ENCODE data around the gene CNTRL.
"Not testable (repeated sequence)": the region's sequence is repeated elsewhere in the genome, so short reads cannot be mapped to it uniquely, and the experiment has no call there.

CNTRL gene

DNA sequence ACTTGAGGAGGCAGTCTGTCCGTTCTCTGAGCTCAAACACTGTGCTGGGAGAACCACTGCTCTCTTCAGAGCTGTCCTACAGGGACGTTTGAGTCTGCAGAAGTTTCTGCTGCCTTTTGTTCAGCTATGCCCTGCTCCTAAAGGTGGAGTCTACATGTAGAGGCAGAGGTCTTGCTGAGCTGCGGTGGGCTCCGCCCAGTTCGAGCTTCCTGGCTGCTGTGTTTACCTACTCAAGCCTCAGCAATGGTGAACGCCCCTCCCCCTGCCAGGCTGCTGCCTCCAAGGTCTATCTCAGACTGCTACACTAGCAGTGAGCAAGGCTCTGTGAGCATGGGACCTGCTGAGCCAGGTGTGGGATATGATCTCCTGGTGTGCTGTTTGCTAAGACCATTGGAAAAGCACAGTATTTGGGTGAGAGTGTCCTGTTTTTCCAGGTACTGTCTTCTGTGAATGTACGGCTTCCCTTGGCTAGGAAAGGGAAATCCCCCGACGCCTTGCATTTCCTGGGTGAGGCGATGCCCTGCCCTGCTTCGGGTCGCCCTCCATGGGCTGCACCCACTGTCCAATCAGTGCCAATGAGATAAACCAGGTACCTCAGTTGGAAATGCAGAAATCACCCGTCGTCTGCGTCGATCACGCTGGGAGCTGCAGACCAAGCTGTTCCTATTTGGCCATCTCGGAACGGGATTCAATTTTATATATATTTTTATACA is 58.5 kb downstream of the CNTRL start:
- no peak for DNase-seq (ENCODE audit: low read depth)

DNA sequence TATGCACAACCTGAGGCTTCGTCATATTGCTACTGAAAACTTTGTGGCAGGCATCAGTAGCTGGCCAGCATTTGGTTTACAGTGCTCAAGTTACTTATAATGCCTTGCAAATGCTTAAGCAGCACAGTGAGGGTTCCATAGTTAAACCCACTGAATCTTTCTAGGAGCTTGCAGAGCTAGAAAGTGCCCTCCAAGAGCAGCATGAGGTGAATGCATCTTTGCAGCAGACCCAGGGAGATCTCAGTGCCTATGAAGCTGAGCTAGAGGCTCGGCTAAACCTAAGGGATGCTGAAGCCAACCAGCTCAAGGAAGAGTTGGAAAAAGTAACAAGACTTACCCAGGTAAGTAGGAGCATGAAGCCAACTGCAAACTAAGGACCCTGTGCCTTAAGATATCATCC is 60.9 kb downstream of the CNTRL start:
- DNase-seq (ENCODE audit: low read depth), result no peak

DNA sequence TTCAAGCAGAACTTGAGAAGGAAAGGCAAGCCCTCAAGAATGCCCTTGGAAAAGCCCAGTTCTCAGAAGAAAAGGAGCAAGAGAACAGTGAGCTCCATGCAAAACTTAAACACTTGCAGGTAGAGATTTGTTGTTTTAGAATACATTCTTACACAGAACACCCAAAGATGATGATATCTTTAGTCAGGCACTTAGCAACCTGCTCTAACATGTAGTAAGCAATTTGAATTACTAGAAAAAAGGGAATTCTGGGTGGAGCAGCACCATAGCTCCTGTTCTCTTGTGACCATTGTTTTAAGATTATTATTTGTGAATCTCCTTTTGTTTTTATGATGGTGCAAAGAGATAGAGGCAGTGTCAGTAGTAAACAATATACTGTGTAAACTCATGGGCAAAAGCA is 63.8 kb downstream of the CNTRL start:
- no peak for DNase-seq (ENCODE audit: low read depth)

DNA sequence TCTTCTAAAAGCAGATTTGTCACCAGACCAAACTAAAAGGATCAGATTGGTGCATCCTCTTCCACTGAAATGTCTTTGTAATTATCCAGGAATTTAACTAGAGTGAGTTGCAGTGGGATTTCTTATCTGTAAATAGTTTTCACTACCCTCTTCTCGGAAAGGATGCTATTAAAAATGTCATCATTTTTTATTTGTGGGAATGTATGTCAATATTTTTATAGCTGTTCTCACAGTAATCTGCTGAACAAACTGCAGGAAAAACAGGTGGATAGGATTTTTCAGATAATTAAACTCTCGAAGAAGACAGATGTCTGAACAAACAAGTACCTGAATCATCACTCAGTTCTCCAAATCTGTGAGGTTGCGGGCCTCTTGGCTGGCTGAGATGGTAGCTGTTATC is 64.2 kb downstream of the CNTRL start:
- no peak for DNase-seq (ENCODE audit: low read depth)

DNA sequence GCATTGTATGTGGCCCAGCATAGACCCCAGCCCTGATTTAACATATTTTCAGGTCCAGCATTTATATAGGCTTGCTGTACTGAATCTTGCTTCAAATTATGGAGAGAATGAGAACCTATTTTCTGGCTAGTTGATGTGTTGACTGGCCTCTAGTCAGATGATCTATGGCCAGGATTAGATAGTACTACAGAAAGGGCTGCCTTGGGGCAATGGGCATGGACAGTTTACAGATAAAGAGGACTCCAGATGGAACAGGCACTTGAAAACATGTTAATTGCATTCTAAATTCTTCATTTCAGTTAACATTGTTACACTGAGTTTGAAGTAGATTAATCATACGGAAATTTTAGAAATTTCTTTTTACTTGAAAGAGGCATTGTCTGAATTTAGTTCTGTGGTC is 65.4 kb downstream of the CNTRL start:
- DNase-seq (ENCODE audit: low read depth), result no peak

DNA sequence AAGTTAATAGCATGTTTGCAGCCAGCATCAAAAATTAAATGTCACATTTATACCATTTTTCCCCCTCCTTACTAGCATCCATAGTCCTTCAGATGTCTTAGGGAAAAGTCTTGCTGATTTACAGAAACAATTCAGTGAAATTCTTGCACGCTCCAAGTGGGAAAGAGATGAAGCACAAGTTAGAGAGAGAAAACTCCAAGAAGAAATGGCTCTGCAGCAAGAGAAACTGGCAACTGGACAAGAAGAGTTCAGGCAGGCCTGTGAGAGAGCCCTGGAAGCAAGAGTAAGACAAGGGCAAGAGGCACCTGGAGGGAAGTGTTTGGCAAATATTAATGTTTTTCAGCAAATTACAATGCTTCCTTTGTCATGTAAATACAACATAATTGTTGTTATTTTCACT is 66.6 kb downstream of the CNTRL start:
- DNase-seq (ENCODE audit: low read depth), result no peak

DNA sequence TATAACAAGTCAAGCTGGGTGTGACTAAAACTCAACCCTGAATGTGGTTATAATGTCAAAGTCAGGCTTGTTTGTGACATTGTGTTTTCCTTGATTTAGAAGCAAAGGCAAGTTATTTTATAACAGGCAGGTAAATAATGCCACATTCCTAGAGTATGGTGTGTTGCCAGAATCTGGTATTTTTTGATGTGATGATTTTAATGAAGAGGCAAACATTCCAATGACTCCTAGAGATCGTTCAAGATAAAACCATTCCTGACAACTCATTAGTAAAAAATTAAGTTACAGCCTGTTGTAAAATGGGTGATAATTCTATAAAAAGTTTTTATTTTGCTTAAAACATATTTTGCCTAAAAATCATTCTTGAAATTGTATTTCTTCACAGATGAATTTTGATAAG is 67.0 kb downstream of the CNTRL start:
- DNase-seq (ENCODE audit: low read depth), result no peak

DNA sequence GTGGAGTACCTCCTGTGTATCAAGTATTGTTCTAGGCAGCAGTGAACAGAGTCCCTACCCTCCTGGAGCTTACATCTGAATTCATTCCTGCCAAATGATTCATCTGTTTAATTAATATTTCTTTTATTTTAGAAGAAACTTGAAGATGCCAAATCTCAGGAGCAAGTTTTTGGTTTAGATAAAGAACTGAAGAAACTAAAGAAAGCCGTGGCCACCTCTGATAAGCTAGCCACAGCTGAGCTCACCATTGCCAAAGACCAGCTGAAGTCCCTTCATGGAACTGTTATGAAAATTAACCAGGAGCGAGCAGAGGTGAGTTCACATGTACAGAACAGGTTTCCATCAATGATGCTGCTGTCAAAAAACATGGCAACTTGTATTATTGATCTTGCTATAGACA is 69.0 kb downstream of the CNTRL start:
- no peak for DNase-seq (ENCODE audit: low read depth)

DNA sequence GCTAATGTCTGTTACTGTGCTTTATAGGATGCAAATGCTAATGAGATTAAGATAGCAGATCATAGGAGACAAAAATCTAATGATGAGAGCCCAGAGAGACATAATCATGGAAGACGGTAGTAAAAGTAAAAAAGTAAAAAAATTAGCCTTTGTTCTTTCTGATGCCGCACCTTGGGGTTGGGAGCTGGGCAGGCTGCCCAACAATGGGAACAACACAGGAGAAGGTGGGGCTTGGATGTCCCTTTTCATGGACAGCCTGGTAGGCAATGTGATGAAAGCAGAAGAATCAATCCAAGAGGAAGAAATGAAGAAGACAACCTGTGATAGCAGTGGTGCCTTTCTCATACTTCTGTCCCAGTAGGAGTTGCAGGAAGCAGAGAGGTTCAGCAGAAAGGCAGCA is 69.7 kb downstream of the CNTRL start:
- DNase-seq (ENCODE audit: low read depth), result no peak

DNA sequence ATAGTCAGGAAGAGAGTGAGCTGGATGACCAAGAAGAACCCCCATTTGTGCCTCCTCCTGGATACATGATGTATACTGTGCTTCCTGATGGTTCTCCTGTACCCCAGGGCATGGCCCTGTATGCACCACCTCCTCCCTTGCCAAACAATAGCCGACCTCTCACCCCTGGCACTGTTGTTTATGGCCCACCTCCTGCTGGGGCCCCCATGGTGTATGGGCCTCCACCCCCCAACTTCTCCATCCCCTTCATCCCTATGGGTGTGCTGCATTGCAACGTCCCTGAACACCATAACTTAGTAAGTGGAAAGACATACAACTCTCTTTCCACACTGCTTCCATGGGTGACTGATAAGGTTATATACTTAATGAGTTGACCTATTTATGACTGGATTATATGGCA is 75.4 kb downstream of the CNTRL start:
- DNase-seq (ENCODE audit: low read depth), result no peak

DNA sequence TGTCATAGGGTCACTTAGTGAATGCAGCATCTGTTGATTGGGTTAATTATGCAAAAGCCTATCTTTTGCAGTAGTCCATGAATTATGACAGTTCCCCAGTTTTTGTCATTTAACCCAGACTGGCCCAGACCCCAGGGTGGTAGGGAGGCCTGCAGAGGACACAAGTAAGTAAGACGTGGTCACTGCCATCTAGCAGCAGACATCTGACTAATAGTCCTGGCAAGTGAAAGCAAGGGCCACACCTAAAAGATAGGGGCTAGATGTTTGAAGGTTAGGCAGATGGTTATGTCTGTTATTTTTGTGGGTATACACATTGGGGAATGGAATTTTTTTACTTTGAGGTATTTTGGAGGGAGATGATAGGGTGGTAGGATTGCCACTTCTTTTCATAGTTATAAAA is 78.9 kb downstream of the CNTRL start:
- DNase-seq (ENCODE audit: low read depth), result no peak

DNA sequence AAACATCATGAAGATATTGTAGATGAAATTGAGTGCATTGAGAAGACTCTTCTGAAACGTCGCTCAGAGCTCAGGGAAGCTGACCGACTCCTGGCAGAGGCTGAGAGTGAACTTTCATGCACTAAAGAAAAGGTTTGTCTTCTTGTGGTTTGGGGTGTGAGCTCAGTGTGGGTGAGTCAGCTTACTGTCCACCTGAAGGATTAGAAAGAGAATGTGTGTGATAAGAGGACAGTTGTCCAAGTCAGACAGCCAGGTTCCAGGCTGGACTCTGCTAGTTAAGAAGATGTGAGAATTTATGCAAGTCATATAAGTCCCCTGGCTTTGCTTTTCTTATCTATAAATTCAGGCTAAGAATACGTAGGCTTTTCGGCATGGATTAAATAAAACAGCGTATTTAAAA is 80.0 kb downstream of the CNTRL start:
- DNase-seq (ENCODE audit: low read depth), result no peak

DNA sequence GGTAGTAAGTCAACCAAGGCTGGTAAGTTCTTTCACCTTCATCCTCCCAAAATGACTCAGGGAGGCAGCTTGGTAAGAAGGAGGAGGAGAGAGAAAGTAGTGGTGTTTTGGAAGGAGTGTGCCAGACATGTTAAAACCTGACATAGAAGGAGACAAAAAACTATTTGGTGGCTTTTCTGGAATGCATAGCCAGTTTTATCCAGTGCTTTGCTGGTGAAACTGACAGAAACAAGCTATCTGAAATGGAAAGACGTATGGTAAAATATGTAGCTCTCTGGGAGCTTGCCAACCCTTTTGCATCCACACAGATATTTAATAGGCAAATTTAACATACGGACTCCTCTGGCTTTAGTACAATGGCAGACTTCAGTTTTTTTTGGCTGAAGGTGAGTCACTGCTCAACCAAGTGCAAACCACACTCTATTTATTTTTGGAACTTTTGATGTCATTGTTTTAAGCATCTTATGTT is 81.5 kb downstream of the CNTRL start:
- DNase-seq (ENCODE audit: low read depth), result peak; percentile 26

DNA sequence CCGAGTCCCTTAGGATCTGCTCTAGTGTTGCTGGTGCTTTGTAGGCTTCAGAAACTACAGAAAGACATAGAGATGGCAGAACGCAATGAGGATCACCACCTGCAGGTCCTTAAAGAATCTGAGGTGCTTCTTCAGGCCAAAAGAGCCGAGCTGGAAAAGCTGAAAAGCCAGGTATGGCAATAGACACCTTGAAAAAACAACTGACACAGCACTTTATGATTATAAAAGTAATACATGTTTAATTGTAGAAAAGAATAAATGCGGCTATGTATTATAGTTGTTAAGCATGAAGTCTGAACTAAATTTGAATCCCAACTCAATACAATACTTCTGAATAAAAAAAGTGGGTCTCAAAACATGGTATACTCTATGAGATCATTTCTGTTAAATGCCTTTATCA is 83.2 kb downstream of the CNTRL start:
- no peak for DNase-seq (ENCODE audit: low read depth)

DNA sequence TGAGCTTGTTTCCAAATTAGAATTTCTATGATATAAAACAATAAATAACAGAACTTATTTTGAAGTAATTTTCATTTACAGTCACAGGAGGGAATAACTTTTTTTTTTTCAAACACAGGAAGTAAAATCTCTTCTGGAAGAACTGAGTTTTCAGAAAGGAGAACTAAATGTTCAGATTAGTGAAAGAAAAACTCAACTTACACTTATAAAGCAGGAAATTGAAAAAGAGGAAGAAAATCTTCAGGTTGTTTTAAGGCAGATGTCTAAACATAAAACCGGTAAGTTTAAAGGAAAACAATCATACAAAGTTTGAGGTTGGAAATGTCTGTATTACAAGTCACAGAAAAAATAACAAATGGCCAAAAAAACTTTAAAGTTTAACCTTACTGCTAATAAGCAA is 85.3 kb downstream of the CNTRL start:
- DNase-seq (ENCODE audit: low read depth), result no peak

DNA sequence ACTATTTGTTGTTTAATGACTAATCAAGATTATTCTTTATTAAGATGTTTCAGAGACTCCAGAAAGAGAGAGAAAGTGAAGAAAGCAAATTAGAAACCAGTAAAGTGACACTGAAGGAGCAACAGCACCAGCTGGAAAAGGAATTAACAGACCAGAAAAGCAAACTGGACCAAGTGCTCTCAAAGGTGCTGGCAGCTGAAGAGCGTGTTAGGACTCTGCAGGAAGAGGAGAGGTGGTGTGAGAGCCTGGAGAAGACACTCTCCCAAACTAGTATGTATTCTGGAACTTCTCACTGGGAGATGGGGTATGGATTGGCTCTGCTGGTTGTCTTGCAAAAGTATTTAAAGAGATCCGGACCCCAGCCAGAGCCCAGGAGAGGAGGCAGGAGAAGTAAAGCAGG is 93.3 kb downstream of the CNTRL start:
- no peak for DNase-seq (ENCODE audit: low read depth)

DNA sequence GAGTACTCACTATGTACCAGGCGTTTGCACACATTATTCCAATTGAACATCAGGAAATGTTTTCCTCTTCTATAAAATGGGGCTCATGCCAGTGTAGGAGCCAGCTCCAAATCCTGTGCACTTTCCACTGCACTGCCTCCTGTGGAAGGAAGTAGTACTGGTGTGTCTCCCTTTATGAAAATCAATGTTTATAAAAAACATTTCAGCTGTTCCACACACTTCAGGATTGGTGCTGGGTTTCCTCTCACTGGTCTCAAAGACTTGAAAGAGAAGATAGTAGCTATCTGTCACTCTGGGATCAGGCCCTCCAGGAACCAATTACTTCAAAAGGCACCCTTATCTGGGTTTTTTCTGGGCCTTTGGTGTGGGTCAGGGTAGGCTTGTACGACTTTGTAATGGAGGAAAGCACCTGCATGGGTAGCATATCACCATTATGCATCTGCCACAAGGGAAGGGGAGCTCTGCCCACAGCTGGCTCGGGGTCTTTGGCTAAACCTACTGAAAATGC is 94.4 kb downstream of the CNTRL start:
- DNase-seq (ENCODE audit: low read depth), result no peak

DNA sequence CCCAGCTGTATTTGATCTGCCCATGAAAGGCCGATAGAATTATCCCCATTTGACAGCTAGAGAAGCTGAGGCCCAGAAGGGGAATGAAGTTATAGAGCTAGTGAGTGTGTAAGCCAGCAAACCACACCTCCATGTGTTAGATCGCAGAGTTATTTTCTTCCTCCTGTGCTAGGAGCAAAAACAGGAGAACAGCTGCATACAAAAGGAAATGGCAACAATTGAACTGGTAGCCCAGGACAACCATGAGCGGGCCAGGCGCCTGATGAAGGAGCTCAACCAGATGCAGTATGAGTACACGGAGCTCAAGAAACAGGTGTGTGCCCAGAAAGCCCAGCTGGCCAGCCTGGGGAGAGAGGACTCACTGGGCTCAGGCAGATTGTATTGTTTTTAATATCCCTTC is 96.5 kb downstream of the CNTRL start:
- DNase-seq (ENCODE audit: low read depth), result no peak

DNA sequence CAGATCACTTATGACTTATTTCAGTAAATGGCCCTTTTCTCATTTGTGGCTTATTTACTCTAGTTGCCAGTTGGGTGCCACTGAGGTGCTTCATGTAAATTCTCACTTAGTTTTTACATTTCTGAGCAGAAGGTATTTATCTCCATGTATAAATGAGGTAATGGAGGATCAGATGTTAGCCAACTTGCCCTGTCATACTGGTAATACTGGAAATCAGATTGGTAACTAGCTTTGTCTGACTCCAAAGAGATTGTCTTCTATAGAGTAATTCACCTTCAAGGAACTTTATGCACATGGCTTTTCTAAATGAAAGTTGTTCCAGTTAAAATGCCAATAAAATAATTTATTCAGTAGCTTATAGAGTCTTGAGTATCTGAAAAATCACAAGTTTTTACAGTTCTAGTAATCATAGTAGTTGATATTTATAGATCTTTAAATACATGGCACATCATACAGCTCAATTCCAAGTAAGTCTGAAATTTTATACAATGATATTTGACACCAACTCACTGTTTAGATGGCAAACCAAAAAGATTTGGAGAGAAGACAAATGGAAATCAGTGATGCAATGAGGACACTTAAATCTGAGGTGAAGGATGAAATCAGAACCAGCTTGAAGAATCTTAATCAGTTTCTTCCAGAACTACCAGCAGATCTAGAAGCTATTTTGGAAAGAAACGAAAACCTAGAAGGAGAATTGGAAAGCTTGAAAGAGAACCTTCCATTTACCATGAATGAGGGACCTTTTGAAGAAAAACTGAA is 98.2 kb downstream of the CNTRL start:
- no peak for DNase-seq (ENCODE audit: low read depth)

DNA sequence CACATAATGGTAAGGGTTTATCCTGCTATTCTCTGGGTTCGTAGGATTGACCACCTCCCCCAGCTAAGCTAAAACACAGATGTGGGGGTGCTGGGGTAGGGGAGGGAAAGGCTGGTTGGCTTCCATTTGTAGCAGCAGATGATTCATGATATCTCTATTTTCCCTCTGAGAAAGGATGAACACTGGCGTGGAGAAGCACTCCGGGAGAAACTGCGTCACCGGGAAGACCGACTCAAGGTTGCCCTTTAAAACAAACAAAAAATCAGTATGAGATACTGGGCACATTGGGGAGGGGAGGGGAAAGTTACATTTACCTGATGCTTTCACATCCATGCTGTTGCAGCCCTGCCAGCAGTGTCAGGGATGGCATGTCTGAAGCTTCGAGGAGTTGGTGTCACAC is 98.7 kb downstream of the CNTRL start:
- DNase-seq (ENCODE audit: low read depth), result no peak

DNA sequence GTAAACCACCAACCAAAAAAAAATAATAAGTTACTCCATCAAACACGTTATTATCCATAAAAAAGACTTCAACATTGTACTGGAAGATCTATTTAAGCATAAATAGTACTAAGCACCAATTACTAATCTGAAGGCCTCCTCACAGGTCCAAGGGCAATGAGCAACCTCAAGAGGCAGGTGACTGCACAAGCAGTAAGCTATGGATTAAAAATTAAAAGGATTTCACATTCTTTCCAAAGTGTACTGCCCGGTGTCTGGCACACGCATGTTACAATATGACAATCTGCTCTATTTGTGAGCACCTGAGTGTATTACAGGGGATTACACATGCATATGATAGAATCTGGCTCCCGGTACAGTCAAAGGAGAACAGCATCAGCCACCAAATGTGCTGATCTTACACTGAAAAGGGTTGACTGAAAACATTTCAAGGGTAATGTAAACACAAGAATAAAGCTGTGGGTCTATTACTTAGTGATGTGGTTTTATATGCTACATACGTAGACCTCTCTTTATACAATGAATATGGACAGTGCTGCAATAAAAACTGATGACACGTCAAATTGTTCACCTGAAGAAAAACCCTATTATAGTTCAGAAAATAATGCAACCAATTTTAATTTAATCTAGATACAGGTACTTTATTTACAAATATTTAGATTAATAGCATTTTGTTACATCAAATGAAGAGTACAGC is 104.1 kb downstream of the CNTRL start:
- DNase-seq (ENCODE audit: low read depth), result no peak

DNA sequence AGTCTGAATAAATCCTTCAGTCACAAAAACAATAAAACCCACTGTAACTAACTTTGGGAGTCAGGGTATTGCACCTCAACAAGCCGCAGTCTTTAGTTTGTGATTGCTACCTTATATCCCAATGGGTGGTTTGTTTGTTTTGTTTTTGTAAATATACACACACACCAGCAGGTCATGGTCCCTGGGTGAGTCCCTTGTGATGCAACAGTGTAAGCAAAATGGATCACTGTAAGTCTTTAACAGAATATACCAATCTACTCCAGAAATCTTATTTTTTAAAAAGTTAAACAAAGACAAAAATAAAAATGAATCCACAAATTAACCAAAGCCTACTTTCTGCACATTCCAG is 104.6 kb downstream of the CNTRL start:
- not testable (repeated sequence) for DNase-seq (ENCODE audit: low read depth)
